ENCODE data around the gene RAET1G. TPM values are rescaled to one million over a fixed set of nuclear protein-coding genes. Genes with fewer than 3 reads are reported as not detected.
"Not testable (repeated sequence)": the region's sequence is repeated elsewhere in the genome, so short reads cannot be mapped to it uniquely, and the experiment has no call there.

The RAET1G gene
- total RNA-seq, 4 donors from 2014 or later = 0.59 to 2.0 (median 1.6) TPM; not detected in 1

DNA sequence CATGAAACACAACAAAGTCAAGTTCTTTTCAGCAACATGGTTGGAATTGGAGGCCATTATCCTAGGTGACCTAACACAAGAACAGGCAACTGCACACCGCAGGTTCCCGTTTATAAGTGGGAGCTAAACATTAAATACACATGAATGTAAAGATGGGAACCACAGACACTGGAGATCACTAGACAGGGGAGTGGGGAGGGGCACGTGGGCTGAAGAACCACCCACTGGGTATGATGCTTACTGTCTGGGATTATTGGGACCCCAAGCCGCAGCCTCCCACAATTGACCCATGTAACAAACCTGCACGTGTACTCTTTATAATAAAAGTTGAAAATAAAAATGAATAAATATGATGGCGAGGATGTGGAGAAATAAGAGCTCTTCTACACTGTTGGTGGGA is 8.6 kb upstream of the RAET1G start:
- TF ChIP-seq, protein P1, sequence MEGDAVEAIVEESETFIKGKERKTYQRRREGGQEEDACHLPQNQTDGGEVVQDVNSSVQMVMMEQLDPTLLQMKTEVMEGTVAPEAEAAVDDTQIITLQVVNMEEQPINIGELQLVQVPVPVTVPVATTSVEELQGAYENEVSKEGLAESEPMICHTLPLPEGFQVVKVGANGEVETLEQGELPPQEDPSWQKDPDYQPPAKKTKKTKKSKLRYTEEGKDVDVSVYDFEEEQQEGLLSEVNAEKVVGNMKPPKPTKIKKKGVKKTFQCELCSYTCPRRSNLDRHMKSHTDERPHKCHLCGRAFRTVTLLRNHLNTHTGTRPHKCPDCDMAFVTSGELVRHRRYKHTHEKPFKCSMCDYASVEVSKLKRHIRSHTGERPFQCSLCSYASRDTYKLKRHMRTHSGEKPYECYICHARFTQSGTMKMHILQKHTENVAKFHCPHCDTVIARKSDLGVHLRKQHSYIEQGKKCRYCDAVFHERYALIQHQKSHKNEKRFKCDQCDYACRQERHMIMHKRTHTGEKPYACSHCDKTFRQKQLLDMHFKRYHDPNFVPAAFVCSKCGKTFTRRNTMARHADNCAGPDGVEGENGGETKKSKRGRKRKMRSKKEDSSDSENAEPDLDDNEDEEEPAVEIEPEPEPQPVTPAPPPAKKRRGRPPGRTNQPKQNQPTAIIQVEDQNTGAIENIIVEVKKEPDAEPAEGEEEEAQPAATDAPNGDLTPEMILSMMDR (IDR thresholded peaks at IDR 0.05) = no peak
- no peak for TF ChIP-seq POLR2A (IDR thresholded peaks at IDR 0.05)
- no peak for DNase-seq
- Histone ChIP-seq H3K4me1 (peaks cover 7 to 13% of the 10 kb centered on the region in 2 donors), H3K27me3 (no peaks in the 10 kb centered on the region), H3K36me3 (no peaks in the 10 kb centered on the region), H3K27ac (no peak overlapping the region), H3K4me3 (replicated peaks in 1 of 3) (no peak overlapping the region), H3K9me3 (no peaks in the 10 kb centered on the region)
- intact Hi-C loops (cut with DNase I) = no loop called here
- WGBS, 2 donors = 74 to 86% methylated on average over 6 of the region's 6 CpGs

GRCh38 chr6:149929422-149929821 is 6.5 kb upstream of the RAET1G start:
- Histone ChIP-seq H3K27me3 (no peaks in the 10 kb centered on the region), H3K4me1 (peaks cover 13 to 19% of the 10 kb centered on the region in 2 donors), H3K4me3 (replicated peaks in 1 of 3) (no peak overlapping the region), H3K27ac (peak overlapping the region in 1 of 3 donors; percentile 4), H3K9me3 (no peaks in the 10 kb centered on the region), H3K36me3 (no peaks in the 10 kb centered on the region)
- TF ChIP-seq, protein P1 (IDR thresholded peaks at IDR 0.05) = peak in 1 of 6 experiments; percentile 27
- no peak for TF ChIP-seq POLR2A (IDR thresholded peaks at IDR 0.05)
- 12 to 15% methylated on average over 3 of the region's 3 CpGs for WGBS, 2 donors
- DNase-seq = peak; percentile 14 to 19
- intact Hi-C loops (cut with DNase I) = no loop called here

DNA sequence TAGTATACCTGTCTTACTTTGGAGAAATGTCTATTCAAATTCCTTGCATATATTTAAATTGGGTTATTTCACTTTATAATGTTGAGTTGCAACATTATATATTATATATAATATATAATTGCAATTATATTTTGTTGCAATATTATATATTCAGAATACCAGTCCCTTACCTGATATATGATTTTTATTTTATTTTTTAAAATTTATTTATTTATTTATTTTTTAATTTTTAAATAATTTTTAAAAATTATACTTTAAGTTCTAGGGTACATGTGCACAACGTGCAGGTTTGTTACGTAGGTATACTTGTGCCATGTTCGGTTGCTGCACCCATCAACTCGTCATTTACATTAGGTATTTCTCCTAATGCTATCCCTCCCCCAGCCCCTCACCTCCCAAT is 4.1 kb upstream of the RAET1G start:
- H3K27ac ChIP-seq; H3K36me3 ChIP-seq; intact Hi-C loops (cut with DNase I); H3K9me3 ChIP-seq; H3K4me3 ChIP-seq (replicated peaks in 1 of 3); H3K27me3 ChIP-seq; DNase-seq: not testable (repeated sequence)
- peaks cover 17 to 32% of the 10 kb centered on the region in 2 donors for H3K4me1 ChIP-seq
- WGBS, 2 donors = 83 to 87% methylated on average over 4 of the region's 4 CpGs

GRCh38 chr6:149925974-149926777 is 3.3 kb upstream of the RAET1G start:
- peaks cover 17 to 32% of the 10 kb centered on the region in 2 donors for H3K4me1 ChIP-seq

DNA sequence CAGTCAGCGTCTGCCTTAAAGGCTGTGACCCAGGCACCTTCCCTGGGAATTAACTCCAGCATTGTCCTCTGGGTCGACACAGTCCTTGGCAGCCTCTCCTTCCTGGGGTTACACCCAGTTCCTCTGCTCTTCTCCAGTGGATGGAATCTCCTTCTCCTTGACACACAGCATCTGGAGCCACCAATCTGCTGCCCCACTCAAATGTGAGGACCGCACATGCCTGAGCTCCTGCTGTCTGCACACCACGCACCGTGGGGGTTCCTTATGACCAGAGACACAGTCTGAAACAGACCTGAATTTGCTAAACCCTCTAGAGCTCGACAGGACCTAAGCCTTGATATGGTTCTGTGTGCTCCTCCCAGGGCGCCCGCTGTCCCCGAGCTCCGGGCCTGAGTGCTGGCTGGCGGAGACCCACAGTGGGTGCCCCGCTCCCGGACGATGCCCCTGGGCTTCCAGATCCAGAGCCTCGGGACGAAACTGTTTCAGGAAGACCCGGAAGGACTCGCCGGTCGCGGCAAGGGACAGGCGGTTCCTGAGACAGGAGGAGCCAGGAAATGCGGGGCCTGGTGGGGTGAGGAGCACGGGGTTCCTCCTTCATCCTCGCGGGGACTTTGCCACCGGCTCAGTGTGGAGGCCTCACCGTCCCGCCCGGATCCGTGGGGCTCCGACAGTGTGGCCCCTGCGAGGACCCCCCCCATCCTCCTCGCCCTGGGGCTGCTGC is 2.5 kb upstream of the RAET1G start:
- WGBS, 2 donors = 33 to 53% methylated on average over 5 to 19 of the region's 34 CpGs
- Histone ChIP-seq H3K27me3 (no peaks in the 10 kb centered on the region), H3K4me3 (replicated peaks in 1 of 3) (peak overlapping the region in 2 of 3 donors; percentile 2 to 28), H3K36me3 (no peaks in the 10 kb centered on the region), H3K4me1 (peaks cover 17 to 32% of the 10 kb centered on the region in 2 donors), H3K27ac (peak overlapping the region in 2 of 3 donors; percentile 61 to 65), H3K9me3 (no peaks in the 10 kb centered on the region)
- intact Hi-C loops (cut with DNase I) = no loop called here
- DNase-seq = peak; percentile 20 to 27
- TF ChIP-seq, protein P1 (IDR thresholded peaks at IDR 0.05) = no peak
- TF ChIP-seq POLR2A (IDR thresholded peaks at IDR 0.05) = no peak

More at GRCh38 chr6:149925974-149926777, 3.3 kb upstream of the RAET1G start:
- no peaks in the 10 kb centered on the region for H3K27me3 ChIP-seq
- no peaks in the 10 kb centered on the region for H3K36me3 ChIP-seq
- intact Hi-C loops (cut with DNase I) = no loop called here
- H3K27ac ChIP-seq = peak overlapping the region in 1 of 3 donors; percentile 65
- peak; percentile 95 for DNase-seq
- WGBS, 2 donors = 3 to 6% methylated on average over 26 to 31 of the region's 31 CpGs
- peak overlapping the region in 2 of 3 donors; percentile 2 to 28 for H3K4me3 ChIP-seq (replicated peaks in 1 of 3)
- no peak for TF ChIP-seq POLR2A (IDR thresholded peaks at IDR 0.05)
- TF ChIP-seq, protein P1 (IDR thresholded peaks at IDR 0.05) = peak; percentile 78 to 99 (median 96)
- H3K9me3 ChIP-seq = no peaks in the 10 kb centered on the region
